ENCODE measurements around the gene PRXL2C.
"Not testable (repeated sequence)": the region's sequence is repeated elsewhere in the genome, so short reads cannot be mapped to it uniquely, and the experiment has no call there.

Gene PRXL2C

GRCh38 chr9:96646081-96646991, 8.8 kb downstream of the PRXL2C start:
- DNase-seq: peak; percentile 75

- DNase-seq: no peak
Observed at GRCh38 chr9:96644137-96644536, 11.0 kb downstream of the PRXL2C start.

GRCh38 chr9:96641514-96641913, 13.6 kb downstream of the PRXL2C start:
- no peak for DNase-seq

GRCh38 chr9:96638606-96639364, 16.3 kb downstream of the PRXL2C start:
- DNase-seq: no peak

GRCh38 chr9:96636368-96636767, 18.7 kb downstream of the PRXL2C start:
- no peak for DNase-seq

- not testable (repeated sequence) for DNase-seq
Observed at GRCh38 chr9:96633579-96633978, 21.5 kb downstream of the PRXL2C start.

GRCh38 chr9:96626912-96627311, 28.2 kb downstream of the PRXL2C start:
- DNase-seq: no peak

GRCh38 chr9:96621618-96622017, 33.5 kb downstream of the PRXL2C start:
- DNase-seq: no peak

GRCh38 chr9:96620832-96621269, 34.3 kb downstream of the PRXL2C start:
- DNase-seq: no peak

- DNase-seq: no peak
Observed at GRCh38 chr9:96620181-96620514, 35.0 kb downstream of the PRXL2C start.

GRCh38 chr9:96619491-96620180, 35.5 kb downstream of the PRXL2C start, which contains the start of gene CDC14B:
Gene CDC14B (minus strand): TSS chr9:96619843. CDS start chr9:96619378, 465 bp downstream.
- peak; percentile 93 for DNase-seq

- no peak for DNase-seq
Observed at GRCh38 chr9:96619124-96619465, 36.0 kb downstream of the PRXL2C start.

- DNase-seq: peak; percentile 73
Observed at GRCh38 chr9:96618209-96619123, 36.7 kb downstream of the PRXL2C start.

GRCh38 chr9:96617439-96618185, 37.5 kb downstream of the PRXL2C start:
- DNase-seq: no peak

- DNase-seq: no peak
Observed at GRCh38 chr9:96616817-96617438, 38.2 kb downstream of the PRXL2C start.

- DNase-seq: no peak
Observed at GRCh38 chr9:96615411-96615810, 39.7 kb downstream of the PRXL2C start.

- DNase-seq: peak; percentile 48
Observed at GRCh38 chr9:96614664-96615063, 40.5 kb downstream of the PRXL2C start.

- no peak for DNase-seq
Observed at GRCh38 chr9:96612966-96613589, 42.0 kb downstream of the PRXL2C start.

GRCh38 chr9:96612105-96612965, 42.8 kb downstream of the PRXL2C start:
- peak; percentile 85 for DNase-seq

- DNase-seq: no peak
Observed at GRCh38 chr9:96611302-96611701, 43.8 kb downstream of the PRXL2C start.

Data from EL (cell line).